GM21390 (cell line): ENCODE measurements around the gene GPD2.

Experiments used
- ATAC-seq: cut with Tn5 transposase; IDR thresholded peaks from one replicate; pipeline ENCODE4 v1.9.1; 2021; ENCODE audit not compliant: unreplicated experiment

The GPD2 gene

DNA sequence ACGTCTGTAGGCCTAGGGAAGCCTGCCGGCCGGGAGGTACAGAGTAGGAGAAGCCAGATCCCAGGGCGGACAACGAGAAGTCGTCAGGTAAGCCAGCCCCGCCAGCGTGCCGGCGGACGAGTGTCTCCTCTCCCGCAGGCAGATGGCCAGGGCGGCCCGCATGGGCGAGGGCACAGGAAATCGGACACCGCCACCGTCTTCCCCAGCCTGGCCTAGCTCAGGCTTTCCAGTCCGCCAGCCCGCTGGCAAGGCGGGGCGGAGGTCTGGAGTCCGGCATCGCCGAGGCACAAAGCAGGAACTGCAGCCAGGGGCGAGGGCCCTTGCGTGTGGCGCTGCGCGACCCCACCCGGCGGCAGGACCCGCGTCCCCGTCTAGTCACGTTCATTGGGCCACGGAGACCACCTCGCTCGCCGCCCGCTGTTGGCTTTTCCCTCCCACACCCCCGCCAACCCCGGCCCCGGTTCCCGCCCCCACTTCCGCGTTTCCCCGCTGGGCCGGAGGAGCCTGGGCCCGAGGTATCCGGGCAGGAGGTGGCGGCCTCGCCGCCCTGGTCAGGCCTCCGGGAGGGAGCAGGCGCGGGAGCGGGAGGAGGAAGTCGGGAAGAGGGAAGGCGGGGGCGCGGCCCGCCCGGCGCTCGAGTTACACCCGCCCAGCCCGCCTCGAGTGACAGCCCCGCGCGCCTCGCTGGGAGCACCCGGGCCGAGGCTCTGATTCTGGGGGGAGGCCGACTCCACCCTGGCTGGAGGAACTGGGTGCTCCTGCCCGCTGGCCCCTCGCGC is at the start of gene GPD2:
Gene GPD2 (plus strand): TSS at position 662 of the 779 bp plus-strand sequence. CDS start 39,727 bp downstream, outside the sequence.
- peak; percentile 46 for ATAC-seq

GRCh38 chr2:156394033-156394741 is 42.0 kb upstream of the GPD2 start:
- ATAC-seq: no peak

DNA sequence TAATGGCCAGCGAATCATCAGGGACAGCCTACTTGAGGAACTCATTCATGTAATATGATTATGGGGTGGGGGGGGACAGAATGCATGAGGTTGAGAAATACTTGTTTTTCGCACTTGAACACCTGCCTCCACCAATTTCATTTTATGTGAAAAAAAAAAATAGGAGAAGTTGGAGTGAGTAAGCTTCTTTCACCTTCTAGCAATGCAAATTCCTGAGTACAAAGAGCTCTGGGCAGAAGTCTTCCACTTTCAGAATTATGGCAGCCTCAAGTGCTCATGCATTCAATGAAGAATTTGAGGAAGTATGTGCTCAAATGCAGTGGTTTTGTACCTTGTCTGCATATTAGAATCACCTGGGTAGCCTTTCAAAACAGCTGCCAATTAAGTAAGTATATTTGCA is 40.1 kb upstream of the GPD2 start:
- ATAC-seq: peak; percentile 45

DNA sequence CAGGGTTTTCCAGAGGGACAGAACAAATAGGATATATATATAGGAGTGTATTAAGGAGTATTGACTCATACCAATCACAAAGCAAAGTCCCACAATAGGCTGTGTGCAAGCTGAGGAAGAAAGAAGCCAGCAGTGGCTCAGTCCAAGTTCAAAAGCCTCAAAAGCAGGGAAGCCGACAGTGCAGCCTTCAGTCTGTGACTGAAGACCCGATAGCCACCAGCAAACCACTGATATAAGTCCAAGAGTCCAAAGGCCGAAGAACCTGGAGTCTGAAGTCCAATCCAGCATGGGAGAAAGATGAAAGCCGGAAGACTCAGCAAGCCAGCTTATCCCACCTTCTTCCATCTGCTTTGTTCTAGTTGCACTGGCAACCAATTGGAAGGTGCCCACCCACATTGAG is 39.0 kb upstream of the GPD2 start:
- ATAC-seq: no peak

GRCh38 chr2:156398176-156398575 is 38.0 kb upstream of the GPD2 start:
- no peak for ATAC-seq

DNA sequence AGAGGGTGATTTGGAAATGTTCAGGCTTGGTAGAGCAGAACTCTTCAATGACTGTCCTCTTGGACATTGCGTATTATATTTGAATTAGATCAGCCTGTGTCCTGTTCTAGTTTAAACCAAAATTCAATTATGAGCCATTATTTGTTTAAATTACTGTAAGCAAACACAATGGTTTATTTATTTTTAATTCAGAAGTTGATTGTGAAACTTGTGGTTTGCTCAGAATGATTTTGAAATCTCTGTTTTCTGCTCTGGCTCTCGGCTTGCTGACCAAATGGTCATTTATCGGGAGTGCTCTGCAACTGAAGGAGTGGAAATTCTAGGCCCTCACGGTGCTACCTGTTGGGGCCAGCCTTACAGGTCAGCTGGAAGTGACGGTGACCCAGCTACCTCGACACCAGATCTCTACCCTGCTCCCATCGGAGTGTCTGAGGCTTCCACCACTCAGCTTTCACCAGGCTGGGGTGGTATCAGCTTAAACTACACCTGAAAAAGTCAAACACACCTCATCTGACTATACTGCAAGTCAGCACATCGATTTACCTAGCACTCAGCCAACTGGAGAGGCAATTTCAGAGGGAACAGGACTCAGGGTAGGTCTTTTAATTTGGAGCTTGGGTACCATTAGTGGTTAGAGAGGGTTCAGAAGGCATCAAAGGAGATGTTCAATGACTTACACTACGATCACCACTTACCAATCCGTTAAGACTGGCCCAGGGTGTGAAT is 36.8 kb upstream of the GPD2 start:
- no peak for ATAC-seq

DNA sequence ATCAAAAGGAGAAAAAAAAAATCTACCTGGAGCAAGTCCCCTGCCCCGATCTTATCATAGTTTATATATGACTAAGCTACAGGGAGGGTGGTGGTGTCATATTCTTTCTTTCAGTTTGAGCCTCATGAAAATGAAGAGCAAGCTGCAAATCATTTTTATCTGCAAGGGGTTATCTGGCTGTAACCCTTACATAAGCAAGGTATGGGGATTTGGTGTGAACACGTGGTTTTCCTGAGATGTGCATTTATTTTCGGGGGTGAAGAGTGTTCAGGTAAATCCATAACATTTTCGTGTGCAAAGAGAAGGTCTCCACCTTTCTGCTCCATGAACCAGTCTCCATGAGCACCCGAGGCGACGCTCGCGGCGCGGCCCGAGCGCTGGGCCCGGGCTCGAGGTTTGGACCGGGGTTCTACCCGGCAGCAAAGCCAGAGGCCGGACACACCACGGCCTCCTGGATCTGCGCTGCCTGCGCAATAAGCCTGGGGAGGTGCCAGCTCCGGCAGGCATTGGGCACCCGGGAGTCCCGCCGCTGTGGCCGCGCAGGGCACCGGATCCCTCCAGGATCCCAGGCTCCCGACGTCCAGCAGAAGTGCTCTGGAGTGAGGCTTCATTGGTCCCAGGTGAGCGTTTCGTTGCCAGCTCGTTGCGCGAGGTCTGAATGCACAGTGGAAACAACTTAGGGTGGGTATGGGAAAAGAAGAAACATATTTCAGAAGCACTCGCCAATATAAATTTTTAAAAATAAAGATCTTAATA is 36.1 kb upstream of the GPD2 start:
- ATAC-seq: peak; percentile 43

DNA sequence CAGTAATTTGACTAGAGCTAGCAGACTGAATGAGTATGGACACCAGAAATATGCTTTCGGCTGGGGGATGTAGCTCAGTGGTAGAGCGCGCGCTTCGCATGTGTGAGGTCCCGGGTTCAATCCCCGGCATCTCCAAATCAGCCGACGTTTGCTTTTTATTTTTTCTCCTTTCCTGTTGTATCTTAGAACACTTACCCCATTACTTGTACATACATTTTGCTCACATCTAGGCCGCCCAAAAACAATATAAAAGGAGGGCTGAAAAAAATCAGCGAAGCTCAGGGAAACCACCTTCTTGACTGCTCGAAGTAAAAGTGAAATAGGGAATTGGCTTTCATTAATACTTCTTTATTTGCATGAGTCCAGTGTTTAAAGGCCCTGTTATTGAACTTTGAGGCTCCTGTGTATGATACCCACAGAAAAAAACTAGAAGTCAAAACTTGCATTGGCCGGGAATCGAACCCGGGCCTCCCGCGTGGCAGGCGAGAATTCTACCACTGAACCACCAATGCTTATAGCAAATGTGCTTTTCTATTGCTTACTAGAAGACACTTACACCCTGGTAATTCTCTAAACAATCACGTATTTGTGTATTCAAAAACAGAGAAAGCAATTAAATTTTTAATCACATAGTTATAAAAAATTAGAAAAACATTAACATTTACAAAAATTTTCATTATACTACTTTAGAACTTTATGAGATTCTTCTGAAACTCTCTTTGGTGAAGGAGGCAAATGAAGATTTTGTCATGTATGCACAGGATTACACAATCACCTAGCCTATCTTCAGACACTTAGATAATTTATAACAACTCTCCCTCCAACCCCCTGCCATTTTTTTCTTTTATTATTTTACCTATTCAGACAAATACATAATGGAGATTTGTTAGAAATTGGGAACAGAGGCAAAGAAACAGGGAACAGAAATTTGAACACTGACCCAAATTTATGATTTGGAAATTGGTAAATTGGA is 35.2 kb upstream of the GPD2 start:
- ATAC-seq: peak; percentile 55

GRCh38 chr2:156401861-156402260 is 34.3 kb upstream of the GPD2 start:
- ATAC-seq: no peak

GRCh38 chr2:156405586-156405985 is 30.6 kb upstream of the GPD2 start:
- ATAC-seq: no peak

DNA sequence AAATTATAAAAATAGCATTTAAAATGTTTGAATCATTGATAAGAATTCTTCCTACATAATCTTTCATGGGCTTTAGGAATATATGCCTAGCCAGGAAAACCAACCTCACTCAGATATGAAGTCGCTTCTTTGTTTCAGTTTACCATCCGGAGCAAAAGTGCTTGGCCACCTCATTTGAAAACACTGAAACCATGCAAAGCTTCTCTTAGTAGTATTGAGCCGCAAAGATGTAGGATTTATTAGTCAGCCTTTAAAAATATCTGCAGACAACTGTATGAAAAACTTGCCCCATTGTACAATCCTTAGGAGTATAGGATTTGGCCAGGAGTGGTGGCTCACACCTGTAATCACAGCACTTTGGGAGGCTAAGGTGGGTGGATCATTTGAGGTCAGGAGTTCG is 24.3 kb upstream of the GPD2 start:
- ATAC-seq: no peak

DNA sequence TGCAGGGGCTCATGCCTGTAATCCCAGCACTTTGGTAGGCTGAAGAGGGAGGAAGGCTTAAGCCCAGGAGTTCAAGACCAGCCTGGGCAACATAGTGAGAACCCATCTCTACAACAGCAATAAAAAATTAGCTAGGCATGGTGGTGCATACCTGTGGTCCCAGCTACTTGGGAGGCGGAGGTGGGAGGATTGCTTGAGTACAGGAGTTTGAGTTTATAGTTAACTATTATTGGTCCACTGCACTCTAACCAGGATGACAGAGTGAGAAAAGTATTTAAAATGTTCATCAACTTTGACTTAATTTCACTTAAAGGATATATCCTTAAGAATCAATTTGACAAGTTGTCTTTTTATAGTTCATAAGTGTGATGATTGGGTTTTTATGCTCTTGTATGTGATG is 14.3 kb upstream of the GPD2 start:
- no peak for ATAC-seq

DNA sequence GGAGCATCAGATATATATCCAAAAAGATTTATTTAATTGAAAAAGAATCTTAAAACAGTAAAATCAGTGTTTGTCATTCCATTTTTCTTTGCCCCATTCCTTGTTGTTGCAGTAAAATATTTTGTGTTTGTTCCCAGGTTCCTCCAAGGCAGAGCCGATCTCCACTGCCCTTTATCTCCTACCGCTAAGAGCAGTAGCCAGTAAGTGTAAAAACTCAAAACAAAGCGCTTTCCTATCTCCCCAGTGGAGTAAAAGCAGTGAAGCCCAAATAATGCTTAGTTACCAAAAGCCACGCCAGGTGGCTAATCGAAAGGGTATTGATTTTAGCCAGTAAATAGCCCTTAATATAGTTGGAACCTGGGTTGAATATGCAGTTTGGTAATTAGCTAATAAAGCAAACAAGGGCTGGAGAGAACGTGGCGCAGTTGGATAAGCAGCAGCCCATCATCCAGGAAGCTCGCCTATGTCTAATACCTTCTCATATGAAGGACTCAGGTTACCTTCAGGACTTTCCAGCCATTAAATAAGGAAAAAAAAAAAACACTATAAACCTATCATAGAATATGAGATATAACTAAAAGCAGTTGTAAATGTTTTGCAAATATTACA is 12.4 kb upstream of the GPD2 start:
- no peak for ATAC-seq

DNA sequence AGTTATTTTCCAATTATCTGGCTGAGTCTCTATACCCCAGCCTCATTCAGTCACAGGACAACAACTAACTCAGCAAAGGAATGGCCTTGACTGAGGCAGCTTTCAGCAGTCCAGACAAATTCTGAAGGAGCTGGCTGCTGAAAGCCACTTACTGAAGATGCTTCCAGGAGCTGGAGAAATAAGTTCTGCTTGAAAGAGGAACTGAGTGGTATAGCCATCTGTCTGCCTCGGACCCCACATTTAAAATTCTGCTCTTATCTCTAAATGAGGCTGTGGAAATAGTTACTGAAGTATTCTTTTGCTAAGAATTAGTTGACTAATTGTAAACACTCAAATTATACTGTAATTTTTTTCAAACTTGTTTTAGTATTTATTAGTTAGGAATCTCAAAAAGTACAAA is 9.1 kb upstream of the GPD2 start:
- ATAC-seq: no peak

- ATAC-seq: no peak
These were observed 7.0 kb upstream of the GPD2 start for GRCh38 chr2:156429211-156429610.

DNA sequence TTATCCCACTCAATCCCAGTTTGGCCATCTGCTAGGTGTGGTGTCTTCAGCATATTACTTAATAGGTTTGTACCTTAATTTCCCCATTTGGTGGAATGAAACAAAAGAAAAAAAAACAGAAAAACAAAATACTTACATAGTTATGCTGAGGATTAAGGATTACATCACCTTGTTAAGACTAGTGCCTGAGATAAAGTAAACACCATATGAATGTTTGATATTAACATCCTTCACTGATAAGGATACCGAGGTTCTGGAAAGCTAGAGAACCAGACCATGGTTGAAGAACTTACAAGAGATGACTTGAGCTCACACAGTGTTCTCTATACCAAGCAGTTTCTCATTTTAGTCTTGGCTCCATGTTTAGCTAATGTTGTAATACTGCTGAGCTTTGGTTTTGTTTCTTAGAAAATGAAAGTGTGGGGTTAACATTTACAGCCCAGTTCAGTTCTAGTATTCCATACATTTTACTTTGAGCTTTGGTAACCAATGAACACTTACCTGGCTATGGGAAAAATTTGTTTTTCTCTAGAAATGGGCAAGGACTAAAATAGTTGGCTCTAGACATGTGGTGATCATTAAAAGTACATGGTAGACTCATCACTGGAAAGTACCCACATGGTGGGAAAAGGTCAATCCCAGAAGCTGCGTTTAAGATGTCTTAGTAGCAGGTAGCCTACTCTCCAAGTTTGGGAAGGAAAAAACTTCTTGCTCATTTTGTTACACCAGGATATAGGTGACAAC is 5.8 kb upstream of the GPD2 start:
- peak; percentile 24 for ATAC-seq

DNA sequence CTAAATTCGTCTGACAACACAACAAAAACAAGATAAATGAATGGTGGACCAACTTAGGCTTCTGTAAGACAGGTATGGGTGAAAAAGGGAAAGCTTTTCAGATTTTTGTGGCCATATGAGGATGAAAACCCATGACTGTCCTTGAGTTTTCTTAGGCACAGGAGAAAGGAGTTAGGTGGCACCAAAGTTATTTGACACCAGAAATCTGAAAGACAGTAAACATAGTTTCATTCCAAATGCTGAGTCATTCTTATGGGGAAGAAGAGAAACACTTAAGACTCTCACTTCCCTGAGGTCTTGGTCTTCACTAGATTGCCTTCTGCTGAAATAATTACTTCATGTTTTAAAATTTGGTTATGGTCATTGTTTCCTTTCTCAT is 5.2 kb upstream of the GPD2 start:
- peak; percentile 68 for ATAC-seq

GRCh38 chr2:156434461-156435291 is 1.5 kb upstream of the GPD2 start:
- ATAC-seq: no peak
